Measurements from ENCODE around the gene RIN2. TPM values are rescaled to one million over a fixed set of nuclear protein-coding genes. Genes with fewer than 3 reads are reported as not detected.
"Not testable (repeated sequence)": the region's sequence is repeated elsewhere in the genome, so short reads cannot be mapped to it uniquely, and the experiment has no call there.

Gene RIN2
- total RNA-seq, 2 experiments from 2014 or later: not detected

DNA sequence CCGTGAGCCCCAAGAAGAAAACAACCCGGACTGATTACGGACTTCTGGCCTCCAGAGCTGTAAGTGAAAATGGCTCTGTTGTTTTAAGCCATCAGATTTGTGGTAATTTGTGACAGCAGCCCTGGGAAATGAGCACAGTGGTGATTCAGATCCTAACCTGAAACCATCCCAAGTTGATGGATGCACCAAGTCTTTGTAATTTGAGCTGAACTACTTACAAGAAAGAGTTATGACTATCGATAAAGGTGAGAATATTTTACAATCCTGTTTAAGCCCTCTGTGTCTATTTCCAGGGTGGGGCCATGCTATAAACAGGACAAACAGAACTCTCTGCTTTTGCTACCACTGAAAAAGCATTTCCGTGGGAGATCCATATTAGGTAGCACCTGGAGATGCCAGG lies 19.1 kb upstream of the RIN2 start:
- POLR2A ChIA-PET: no interaction called here
- CTCF ChIA-PET: no interaction called here

DNA sequence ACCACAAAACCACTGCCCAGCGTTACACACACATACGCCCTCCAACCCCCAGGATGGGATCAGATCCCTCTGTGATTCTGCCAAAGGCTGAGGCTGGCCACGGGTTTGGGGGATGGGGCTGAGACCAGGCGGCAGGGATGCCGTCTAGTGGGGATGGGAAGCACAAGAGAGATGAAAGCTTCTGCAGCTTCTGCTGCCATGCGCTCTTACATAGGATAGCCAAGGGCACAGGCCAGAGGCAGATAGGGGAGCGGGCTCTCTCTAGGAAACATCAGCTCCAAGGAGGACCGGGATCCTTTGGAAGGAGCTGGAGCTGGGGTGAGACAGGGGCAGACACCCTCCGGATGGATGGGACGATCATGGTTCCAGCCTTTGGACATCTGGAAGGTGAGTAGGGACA lies 18.7 kb upstream of the RIN2 start:
- POLR2A ChIA-PET: no interaction called here
- CTCF ChIA-PET: no interaction called here

DNA sequence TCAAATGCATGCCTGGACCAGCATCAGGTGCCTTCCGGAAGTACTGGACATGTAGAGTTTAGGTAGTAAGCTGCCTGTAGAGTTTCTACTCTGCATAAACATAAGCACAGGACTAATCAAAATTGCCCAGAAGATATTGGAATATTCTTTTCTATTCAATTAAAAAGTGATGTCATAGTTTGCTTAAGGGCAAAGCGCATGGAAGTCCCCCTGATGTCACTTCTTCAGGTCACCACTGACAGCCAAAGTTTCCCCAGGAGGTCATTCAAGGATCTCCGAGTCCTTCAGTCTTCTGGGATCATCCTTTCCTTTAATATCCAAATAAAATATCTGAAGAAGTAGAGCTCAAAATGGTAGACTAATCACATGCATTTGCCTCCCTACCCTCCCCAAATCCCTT lies 17.5 kb upstream of the RIN2 start:
- ChIA-PET POLR2A (no interaction called here), CTCF (no interaction called here)

DNA sequence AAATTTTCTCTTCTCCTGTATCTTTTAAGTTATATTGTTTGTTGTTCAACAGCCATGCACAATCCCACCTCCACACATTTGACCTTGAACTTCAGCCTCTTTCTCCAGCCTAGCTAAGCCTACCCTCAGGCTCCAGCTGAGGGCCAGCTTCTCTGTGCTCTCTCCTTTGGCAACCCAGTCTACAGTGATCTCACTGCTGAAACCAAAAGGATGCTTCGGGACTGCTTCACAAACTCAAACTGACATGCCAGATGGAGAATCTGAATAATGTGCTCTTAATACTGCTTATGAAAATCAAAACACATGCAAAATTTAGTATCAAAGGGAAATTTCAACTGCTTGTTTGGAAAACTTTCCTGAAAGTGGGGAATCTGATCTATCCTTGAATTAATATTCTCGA lies 16.1 kb upstream of the RIN2 start:
- CTCF ChIA-PET: no interaction called here
- POLR2A ChIA-PET: no interaction called here

DNA sequence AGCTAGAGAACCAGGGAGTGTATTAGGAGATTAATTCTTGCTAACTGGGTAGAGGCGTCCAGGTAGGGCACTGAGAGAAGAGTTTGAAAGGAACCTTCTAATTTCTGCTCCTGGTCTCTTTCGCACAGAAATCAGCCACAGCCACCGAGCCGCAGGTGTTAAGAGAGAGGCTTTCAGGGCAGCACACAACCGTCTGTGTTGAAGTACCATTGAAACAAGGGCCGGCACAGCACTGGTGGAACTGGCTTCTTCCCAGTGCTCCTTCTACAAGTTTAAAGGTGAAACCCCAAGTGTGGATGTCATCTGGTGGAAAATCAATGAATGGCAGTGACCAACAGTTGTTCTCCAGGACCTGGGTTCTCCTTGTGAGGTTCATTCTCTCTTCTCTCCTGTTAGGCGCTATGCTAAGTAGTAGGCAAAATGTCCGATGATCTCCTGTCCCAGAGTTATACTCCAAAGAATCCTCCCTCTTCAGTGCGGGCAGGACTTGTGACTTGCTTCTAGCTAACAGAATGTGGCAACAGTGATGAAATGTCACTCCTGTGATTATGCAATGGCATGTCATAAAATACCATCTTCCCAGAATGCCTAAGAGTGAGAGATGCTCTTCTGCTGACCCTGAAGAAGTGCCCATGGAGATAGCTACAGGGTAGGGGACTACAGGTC lies 15.0 kb upstream of the RIN2 start:
- ChIA-PET POLR2A (no interaction called here), CTCF (no interaction called here)

DNA sequence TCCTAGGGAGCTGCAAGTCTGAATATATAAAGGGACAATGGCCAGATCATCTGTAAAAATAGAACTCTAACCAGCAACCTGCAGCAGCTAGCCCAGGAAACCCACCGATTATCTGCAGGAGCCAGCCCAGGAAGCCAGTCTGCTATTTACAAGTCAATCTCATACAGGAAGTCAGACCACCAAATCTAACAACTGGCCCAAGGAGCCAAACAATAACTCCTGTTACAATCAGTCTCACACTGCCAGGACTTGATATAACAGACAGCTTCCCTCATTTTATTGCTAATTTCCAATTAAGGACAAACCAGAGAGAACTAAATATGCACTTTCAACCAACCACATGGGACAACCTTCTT lies 14.4 kb upstream of the RIN2 start:
- ChIA-PET CTCF (no interaction called here), POLR2A (no interaction called here)

DNA sequence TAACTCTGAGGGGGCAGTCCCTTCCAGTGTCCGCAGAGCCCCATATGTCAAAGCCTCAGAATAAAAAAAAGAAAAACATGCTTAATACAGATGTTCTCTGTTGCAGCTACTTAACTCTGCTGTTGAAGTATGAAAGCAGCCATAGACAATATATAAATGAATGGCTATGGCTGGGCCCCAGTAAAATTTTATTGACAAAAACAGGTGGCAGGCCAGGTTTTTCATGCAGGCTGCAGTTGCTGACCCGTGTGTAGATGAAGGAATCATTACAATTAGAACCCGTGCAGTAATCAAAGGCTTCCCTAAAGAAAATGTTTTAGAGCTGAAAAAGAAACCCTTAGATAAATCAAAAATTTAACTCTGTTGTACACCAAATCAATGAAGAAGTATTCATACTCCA lies 13.0 kb upstream of the RIN2 start:
- ChIA-PET POLR2A (no interaction called here), CTCF (no interaction called here)

DNA sequence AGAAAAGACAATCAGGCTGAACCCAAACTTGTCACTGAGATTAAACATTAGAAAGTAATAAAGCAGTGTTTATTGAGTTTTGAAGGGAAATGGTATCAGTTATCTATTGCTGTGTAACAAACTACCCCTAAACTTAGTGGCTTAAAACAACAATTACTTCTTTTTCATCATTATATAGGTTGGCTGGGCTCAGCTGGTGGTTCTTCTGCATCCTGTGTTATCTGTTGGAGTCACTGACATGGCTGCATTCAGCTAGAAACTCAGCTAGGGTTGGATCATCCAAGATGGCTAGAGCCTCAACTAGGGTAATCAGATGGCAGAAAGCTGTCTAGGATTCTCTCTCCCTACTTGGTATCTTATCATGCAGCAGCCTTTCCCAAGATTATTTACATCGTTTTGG lies 12.5 kb upstream of the RIN2 start:
- CTCF ChIA-PET: no interaction called here
- POLR2A ChIA-PET: no interaction called here

DNA sequence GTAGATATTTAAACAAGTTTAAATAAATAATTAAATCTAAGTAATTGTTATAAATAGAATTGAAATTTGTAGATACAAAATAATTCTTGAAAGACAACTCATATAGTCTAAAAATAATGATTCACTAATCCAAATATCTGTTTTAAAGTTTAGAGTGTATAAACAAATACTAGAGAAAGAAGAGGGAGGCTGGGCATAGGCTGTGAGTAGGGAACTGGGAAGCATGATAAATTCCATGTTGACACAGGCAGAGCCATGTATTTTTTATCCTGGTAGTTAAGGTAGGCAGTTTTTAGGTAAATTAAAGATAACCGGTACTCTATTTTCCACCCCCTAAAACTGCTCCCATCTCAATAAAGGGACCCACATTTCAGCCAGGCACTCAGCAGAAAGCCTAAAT lies 11.7 kb upstream of the RIN2 start:
- ChIA-PET POLR2A (no interaction called here), CTCF (no interaction called here)

DNA sequence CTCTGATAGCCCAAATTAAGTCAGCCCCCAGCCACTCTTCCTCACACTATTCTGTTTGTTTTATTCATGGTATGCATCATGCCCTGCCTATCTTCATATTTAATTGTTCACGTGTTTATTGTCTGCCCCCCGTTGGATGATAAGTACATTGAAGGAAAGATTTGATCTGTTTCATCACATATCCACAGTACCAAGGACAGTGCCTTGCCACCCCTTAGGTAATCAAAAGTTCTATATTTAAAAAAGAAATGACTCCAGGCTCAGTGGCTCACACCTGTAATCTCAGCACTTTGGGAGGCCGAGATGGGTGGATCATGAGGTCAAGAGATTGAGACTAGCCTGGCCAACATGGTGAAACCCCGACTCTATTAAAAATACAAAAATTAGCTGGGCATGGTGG lies 10.2 kb upstream of the RIN2 start:
- ChIA-PET CTCF (no interaction called here), POLR2A (no interaction called here)

DNA sequence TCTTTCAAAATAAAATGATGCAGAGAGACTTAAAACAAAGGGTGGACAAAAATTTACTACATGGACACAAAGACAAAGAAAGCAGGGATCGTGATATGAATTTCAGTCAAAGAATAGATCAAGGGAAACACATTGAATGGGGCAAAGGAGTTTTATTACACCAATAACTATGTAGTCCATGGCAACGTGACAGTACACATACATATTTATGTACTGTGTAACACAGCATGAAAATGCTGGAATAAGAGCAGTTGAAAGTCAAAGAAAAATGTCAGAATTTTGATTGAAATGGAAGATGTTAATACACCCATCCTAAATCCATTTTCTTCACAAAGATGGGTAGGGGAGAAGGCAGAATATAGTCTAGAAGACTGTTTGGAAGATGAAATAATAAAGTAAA lies 9.4 kb upstream of the RIN2 start:
- ChIA-PET POLR2A (no interaction called here), CTCF (no interaction called here)

DNA sequence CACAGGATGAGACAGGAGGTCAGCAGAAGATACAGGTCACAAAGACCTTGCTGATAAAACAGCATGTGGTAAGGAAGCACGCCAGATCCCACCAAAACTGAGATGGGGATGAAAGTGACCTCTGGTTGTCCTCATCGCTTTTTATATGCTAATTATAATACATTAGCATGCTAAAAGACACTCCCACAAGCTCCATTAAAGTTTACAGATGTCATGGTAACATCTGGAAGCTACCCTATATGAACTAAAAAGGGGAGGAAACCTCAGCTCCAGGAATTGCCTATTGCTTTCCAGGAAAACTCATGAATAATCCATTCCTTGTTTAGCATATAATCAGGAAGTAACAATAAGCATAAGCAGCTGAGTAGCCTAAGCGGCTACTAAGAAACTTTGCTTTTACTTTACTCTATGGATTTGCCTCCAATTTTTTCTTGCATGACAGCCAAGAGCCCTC lies 8.4 kb upstream of the RIN2 start:
- POLR2A ChIA-PET: no interaction called here
- CTCF ChIA-PET: interaction anchor here (1.1 kb wide), 1 partner anchor 119 kb away, joined by 3 read pairs; no protein-coding TSS in a partner anchor

DNA sequence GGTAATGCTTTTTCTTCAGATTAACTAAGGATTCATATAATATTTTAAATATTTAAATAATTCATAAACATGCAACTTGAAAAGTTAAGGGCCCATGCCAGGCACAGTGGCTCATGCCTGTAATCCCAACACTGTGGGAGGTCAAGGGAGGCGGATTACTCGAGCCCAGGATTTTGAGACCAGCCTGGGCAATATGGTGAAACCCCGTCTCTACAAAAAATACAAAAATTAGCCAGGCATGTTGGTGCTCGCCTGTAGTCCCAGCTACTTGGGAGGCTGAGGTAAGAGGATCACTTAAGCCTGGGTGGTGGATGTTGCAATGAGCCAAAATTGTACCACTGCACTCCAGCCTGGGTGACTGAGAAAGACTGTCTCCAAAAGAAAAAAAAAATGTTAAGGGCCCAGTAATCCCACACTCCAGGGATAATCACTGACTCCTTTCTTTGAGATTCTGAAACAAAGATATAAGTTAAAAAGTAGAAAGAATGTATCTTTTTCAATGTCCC lies 7.9 kb upstream of the RIN2 start:
- POLR2A ChIA-PET: no interaction called here
- CTCF ChIA-PET: interaction anchor here (1.1 kb wide), 1 partner anchor 120 kb away, joined by 3 read pairs; no protein-coding TSS in a partner anchor

DNA sequence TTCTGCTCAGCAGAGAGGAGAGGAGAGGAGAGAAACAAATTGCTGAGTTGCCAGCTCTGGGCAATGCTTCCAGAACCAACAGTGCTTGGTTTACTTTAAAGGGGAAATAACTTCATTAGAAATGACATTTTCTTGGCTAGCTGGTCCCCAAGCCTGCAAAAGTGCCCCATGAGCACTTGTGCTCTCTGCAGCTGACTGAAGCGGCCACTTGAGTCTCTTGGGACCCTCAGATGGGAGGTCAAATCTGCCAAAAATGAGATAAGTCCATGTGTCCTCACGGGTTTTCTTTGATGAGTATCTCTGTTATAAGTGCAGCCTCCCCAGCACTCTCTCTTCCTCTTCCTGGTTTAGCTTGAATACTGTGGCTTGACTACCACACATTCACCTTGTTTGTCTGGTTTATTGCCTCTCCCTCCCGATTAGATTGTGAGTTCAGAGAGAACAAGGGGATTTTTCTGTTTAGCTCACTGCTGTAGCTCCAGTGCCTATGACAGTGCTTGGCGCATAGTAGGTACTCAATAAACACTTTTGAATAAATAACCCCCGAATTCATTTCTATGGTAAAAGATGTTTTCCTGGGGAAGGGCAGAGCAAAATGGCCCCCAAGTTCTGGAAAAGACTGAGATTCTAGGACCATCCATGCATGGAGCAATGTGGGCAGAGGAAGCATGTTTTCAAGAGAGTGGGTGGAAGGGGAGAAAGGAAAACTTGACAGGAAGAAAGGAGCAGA lies 7.0 kb upstream of the RIN2 start:
- ChIA-PET CTCF (no interaction called here), POLR2A (no interaction called here)

DNA sequence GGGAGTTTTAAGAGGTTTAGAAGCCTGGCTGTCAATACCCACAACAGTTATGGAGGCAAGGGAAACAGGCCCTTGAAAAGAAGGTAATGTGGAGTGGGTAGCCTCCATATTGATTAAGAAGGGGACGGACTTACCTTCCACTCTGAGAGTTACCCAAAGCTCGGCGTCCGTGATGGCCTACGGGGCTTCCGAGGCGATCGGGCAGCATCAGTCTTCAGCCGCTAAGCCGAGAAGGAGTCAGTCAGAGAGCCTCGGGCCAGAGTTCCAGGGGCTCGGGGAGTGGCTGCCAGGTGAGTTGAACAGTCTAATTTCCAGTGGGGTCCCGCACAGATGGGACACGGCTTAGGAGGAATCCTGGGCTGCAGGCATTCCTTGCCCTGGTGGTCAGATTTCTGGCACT lies 3.9 kb upstream of the RIN2 start:
- CTCF ChIA-PET, POLR2A ChIA-PET: not testable (repeated sequence)

DNA sequence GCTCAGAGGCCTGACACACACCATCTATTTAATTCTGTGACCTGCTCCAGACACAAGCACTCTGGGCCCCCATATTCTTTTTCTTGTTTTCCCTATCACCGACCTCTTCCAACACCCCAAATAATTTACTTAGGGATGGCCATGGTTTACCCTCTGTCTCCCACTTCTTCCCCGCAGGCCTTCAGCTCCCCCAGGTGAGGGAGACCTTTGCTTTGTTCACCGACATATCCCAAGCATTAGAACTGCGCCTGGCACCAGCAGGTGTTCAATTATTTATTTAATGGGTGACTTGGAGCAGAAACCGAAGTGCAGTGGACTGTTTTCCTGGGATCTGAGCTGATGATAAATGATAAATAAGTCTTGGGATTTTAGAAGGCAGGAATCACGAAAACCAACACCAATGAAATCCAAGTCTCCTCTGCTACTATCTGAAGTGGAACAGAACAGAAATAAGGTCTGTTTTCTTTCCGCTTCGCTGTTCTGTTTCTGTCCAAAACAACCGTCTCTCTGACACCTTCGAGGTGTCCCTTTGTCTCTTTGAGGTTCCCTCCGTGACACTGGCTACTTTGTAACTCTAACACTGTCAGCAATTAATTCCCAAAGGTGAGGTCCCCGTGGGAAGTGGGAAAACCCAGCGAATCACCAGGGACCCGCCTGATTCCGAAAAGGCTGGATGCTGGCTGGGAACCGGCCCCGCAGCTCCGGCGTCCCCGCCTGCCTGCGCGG lies 1.1 kb upstream of the RIN2 start:
- POLR2A ChIA-PET: no interaction called here

DNA sequence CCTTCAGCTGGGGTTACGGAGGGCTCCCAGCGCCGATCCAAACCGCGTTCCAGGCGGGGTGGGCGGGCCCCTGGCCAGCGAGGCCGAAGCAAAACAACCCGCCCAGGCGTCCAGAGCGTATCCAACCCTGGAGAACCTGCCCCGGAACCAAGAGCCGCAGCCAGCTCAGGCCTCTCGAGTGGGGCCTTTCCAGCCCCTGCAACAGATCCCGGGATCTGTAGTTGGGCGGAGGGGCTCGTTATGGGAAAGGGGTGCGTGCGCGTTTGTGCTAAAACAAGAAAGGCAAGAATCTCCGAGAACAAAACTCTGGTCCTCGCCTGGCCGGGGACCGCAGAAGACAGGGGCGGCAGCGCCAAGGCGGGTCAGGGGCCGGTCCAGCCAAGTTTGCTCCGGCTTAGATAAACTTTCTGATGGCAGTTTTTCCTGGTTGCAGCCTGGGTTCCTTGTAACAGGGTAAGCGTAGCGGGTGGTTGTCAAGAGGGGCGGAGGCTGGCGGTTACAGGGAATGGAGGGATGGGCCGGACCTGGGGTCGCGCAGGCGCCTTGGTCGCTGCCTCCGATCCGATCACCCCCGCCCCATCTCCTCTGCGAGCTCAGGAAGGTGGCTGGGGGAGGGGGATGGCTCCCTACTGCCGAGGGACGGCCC lies 448 bp upstream of the RIN2 start:
- ChIA-PET POLR2A (no interaction called here), CTCF (no interaction called here)

More for the DNA sequence above, 1.1 kb upstream of the RIN2 start:
- CTCF ChIA-PET: no interaction called here

DNA sequence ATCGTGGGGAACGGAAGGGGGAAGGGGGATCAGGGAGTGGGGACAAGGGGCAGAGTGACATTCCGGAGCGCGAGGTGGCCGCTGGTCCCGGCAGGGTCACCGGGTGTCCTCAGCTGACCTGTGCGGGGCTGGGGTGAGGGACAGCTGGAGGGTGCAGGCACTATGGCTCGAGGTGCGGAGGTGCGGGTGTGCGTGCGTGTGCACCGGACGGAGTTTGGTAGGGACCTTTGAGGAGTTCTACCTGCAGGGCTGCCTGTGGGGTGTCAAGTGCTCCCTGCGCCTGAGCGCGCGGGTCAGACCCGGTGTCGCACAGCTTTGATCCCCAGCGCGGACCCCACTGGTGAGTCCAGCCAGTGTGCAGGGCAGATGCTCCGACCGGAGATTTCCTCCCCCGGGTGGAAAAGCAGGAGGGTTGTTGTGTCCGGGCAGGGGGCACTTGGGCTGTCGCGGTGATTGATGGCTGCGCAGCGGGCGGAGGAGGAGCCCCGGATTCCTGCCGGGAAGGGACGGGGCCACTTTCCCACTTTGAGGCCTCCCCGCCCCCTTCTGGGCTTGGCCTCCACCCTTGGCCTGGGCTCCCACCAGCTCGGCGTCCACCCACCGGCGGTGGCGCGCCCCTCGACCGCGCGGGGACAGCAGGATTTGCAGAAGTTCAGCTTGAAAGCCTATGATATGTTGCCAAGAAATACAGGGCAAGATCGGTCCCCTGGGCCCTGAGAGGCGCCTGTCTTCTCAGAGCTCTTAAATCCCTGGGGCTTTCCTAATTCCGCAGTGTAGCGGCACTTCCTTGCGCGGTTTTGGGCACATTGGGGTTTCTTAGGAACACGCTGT lies 658 bp downstream of the RIN2 start:
- CTCF ChIA-PET: no interaction called here

DNA sequence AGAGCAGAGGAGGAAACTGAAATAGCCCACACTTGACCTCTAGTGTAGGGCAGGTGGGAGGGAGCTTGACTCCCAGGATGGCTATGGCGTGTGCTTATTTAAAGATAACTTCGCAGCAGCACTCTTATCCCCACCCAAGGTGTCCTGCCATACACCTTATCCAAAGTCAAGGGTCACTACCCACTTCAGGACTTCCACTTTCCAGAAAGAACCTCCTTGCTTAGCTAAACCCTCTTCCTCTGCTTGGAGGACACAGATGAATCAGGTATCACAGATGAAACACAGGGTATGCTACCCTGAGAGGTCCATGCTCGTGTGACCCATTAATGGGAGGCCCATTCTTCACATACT lies 2.3 kb downstream of the RIN2 start:
- POLR2A ChIA-PET: no interaction called here

More for the DNA sequence above, 658 bp downstream of the RIN2 start:
- POLR2A ChIA-PET: no interaction called here

DNA sequence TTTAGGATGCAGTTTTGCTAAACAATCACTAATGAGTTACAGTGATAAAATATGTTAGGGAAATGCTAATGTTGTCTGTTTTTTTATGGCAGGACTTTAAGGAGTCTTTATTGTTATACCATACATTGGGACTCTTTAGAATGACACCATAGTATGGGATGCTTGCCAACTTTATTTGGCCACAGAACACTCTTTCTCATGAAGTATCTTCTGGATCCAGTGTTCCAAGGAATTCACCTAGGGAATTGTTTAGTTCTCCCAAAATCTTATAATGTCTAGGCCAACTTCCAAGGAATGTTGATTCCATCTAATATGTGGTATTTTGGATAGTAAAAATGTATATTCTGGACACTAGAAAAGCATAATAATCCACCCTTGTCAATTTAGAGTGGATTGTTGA lies 3.3 kb downstream of the RIN2 start:
- ChIA-PET CTCF (no interaction called here), POLR2A (no interaction called here)

More for the DNA sequence above, 2.3 kb downstream of the RIN2 start:
- CTCF ChIA-PET: no interaction called here
